GM21381 (cell line): ENCODE data around the gene CKMT1B.
A peak's percentile ranks its signal among the peaks of the same experiment; 100 is the strongest.
"Not testable (repeated sequence)": the region's sequence is repeated elsewhere in the genome, so short reads cannot be mapped to it uniquely, and the experiment has no call there.

Experiments
- ATAC-seq: cut with Tn5 transposase; IDR thresholded peaks from one replicate; pipeline ENCODE4 v1.9.1; 2021; ENCODE audit warnings: mild to moderate bottlenecking, moderate library complexity; ENCODE audit not compliant: unreplicated experiment

Gene CKMT1B

DNA sequence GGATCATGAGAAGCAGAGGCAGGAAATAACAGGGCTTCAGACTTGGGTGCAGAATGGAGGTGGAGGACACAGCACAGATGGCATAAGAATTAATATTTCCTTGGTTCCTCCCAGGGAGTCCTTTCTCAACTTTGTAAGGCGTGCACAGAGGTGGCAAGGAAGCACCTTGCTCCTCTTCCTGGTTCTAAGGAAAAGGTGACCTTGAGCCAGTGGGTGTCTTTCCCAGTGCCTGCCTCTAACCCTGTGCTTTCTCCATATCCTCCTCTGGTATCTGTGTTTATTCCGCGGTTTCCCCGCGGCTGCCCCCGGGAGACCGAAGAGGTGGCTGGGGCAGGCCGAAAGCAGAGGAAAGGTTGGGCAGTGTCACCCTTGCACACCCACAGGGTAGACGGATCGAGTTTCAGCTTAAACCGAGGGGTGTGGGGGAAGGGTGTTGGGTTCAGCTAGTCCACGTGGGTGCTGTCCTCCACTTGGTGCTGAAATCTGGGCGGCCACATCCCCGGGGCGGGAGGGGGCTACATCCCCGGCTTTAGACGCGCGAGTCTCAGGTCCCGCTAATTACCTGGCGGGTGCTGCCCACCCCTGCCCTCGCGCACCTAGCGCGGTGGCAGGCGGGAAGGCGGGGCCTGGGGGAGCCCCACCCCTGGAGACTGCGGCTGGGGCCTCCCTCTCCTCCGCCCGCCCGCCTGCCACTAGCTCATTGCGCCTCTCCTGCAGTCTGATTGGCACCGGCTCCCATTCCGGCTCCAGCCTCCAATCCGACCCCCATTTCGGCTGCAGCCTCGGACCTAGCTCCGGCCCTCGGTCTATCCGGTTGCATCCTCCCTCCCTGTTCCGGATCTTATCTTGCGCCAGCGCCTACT lies at the start of gene CKMT1B:
Gene CKMT1B (plus strand): TSS at position 700 of the 863 bp plus-strand sequence. CDS start 192 bp downstream, outside the sequence.
- ATAC-seq, result not testable (repeated sequence)

DNA sequence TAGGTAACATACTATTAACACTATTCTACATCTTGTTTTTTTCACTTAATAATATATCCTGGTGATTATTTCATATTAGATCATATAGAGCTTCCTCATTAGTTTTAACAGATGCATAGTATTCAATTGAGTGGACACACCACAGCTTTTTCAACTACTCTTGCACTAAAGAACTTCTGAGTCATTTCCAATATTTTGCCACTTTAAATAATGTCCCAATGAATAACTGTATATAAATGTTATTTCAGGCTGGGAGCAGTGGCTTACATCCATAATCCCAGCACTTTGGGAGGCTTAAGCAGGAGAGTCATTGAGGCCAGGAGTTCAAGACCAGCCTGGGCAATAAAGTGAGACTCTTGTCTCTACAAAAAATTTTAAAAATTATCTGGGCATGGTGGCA lies 49.6 kb upstream of the CKMT1B start:
- no peak for ATAC-seq

DNA sequence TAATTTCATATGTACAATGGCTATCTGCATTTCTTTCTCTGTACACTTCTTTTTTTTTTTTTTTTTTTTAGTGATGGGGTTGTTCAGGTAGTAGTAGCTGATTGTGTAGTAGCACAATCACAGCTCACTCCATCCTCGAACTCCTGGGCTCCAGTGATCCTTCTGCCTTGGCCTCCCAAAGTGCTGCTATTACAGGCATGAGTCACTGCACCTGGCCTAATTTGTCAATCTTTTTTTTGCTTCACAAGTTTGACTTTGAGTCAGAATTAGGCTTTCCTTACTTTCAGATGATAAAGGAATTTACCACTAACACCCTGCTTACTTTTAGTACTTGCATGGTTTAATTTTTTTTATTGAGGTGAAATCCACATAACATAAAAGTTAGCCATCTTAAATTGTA lies 48.4 kb upstream of the CKMT1B start:
- no peak for ATAC-seq

DNA sequence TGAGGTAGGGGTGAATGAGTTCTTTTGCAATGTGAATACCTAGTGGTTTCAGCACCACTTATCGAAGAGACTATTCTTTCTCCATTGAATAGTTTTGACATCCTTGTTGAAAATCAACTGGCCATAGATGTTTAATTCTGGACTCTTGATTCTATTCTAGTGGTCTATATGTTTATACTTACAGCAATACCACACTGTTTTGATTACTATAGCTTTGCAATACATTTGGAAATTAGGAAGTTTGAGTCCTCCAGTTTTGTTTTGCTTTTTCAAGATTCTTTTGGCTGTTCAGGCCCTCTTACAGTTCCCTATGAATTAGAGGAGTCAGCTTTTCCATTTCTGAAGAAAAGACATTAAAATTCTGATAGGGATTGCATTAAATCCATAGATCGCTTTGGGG lies 46.3 kb upstream of the CKMT1B start:
- no peak for ATAC-seq

DNA sequence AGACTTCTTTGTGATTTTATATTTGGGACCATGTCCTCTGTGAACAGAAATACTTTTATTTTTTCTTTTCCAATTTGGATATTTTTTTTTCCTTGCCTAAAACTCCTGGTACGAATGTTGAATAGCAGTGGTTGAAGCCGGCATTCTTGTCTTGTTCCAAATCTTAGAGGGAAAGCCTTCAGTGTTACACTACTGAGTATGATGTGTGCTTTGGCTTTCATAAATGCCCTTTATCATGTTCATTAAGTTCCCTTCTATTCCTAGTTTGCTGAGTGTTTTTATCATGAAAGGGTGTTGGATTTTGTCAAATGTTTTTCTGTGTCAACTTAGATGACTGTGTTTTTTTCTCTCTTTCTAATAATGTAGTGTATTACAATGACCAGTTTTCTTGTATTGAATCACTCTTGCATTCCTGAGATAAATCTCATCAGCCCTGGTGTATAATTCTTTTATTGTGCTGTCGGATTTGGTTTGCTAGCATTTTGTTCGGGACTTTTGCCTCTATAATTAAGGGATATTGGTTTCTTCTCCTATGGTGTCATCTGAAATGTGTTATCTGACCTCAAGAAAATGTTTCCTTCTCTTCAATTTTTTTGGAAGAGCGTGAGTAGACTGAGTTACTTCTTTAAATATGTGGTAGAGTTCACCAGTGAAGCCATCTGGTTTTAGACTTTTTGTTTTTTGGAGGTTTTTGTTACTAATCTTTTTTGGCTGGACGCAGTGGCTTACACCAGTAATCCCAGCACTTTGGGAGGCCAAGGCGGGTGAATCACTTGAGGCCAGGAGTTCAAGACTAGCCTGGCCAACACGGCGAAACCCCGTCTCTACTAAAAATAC lies 43.1 kb upstream of the CKMT1B start:
- no peak for ATAC-seq

DNA sequence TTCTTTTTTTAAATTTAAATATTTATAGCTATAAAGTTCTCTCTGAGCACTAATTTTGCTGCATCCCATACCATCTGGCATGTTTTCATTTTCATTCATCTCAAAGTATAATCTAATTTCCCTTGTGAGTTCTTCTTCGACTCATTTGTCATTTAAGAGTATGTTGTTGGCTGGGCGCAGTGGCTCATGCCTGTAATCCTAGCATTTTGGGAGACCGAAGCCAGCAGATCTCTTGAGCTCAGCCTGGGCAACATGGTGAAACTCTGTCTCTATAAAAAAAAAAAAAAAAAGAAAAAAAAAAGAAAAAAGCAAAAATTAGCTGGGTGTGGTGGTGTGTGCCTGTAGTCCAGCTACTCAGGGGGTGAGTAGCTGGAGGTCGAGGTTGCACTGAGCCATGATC lies 41.6 kb upstream of the CKMT1B start:
- ATAC-seq, result no peak

DNA sequence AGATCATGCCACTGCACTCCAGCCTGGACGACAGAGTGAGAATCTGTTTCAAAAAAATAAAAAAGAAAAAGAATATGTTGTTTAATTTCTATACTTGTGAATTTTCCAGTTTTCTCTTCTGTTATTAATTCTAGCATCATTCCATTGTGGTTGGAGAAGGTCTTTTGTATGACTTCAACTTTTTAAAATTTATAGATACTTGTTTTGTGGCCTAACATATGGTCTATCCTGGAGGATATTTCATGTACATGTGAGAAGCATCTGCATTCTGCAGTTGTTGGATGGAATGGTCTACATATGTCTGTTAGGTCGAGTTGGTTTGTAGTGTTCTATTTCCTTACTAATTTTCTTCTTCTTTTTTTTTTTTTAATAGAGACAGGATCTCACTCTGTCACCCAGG lies 40.8 kb upstream of the CKMT1B start:
- ATAC-seq, result no peak

DNA sequence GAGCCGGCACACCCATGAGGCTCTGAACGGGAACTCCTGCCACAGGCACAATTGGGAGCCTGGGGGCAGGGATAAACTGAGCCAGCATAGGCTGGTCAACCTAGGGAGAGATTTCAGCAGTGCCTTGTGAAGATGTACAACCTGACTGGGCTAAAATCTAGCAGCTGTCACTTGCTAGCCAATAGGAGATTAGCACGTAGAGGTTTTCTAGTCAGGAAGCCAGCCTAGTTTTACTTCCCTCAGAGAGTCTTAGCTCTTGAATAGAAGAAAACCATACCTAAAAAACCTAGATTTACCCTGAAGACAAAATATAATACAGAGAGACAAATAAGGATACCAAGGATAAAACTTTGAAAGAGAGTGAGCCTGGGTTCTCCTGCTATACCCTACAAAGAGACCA lies 31.1 kb upstream of the CKMT1B start:
- not testable (repeated sequence) for ATAC-seq

DNA sequence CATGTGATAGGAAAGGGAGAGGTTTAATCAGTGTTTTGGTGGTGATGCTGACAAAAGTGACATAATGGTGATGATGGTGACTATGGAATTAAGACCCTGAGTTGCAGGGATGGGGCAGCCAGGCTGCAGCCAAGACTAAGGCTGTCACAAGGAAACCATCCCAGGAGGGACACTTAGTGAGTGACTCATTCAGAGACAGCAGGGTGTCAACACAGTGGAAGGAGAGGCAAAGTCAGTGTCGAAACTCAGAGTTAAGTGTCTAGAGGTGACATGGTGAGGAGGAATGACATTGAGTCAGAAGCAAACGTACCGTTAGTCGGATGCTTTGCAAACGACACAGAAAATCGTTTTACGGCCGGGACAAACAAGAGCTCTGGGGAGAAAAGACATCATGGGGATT lies 30.0 kb upstream of the CKMT1B start:
- not testable (repeated sequence) for ATAC-seq

DNA sequence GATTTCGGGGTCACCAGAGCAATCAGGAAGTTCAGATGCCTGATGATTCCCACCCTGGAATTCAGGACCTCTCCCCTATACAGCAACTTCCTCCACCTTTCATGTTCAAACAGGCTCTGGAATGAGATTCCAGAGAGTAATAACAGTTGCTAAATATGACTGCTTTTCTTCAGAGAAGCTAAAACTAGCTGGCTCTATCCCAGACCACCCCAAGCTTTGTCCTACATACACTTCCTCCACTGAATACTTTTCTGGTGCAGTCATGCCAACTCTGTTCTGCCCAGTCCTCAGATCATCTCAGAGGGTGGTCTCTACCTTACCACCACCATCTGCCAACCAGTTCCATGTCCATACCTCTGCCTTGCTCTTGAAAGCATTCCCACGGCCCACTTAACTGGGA lies 27.2 kb upstream of the CKMT1B start:
- not testable (repeated sequence) for ATAC-seq

DNA sequence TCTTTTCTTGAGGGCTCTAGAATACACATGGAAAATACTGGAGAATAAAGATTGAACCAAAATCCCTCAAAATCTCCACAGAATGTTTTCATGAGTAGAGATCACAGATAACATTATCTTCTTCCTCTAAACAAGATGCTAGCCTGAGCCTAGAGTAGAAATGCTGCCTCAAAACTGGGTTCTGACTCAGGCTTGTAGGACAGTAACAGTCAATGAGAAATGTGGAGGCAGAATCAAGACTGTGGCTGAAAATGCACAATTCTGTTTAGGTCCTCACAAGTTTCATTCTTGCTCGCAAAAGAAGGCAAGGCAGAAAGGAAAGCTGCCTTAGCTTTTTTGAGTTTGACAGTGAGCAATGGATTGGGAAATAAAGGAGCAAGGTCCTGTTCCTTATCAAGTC lies 19.2 kb upstream of the CKMT1B start:
- not testable (repeated sequence) for ATAC-seq

DNA sequence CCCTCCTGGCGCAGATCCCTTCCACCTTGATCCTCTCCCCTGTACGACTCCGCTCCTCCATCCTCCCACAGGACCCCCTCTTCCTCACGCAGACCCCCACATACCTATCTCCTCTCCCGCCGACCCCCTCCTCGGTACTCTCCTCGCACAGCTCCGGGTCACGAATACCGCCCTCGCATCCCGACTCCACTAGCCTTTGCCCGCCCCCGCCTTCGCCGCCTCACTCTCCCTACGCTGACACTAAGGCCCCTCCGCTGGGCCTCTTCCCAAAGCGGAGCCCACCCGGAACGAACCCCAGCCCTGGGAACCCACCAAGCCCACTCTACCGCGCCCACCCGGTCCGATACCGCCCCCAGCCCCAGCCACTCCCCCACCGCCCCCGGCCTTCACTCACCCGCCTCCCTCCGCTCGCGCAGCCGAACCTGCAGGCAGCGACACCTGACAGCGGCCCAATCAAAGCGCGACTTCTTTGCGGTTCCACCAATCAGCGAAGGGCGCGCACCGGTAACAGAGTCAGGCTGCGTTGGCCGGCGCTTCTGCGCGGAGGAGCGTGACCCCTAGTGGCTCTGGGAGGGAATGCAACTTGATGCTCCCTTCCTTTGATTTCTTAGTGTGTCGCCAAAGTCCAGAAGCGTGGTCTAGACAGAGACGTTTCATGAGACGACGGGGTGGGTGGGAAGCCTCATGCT lies 3.9 kb upstream of the CKMT1B start, which contains the start of gene PPIP5K1:
Gene PPIP5K1 (minus strand): TSS at position 431 of the 689 bp plus-strand sequence. CDS start 5,704 bp downstream, outside the sequence.
- ATAC-seq, result peak; percentile 91

DNA sequence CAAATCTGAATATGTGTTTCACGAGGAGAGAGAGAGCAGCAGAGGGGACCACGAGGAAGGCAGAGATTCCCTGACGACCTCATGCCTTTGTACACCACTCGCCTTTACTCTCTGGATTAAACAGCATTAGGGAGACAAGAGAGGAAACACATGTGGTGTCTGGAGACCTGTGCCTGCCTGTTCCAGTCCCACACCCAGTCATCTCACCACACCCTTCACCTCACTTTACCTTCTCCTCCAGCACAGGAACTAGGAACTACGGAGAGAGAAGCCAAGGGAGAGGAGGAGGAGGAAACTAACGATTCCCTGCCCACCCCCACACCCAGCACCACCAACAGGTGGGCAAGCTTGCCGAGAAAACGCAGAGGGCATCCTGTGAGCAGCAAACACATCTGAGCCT lies 986 bp upstream of the CKMT1B start:
- ATAC-seq, result not testable (repeated sequence)

DNA sequence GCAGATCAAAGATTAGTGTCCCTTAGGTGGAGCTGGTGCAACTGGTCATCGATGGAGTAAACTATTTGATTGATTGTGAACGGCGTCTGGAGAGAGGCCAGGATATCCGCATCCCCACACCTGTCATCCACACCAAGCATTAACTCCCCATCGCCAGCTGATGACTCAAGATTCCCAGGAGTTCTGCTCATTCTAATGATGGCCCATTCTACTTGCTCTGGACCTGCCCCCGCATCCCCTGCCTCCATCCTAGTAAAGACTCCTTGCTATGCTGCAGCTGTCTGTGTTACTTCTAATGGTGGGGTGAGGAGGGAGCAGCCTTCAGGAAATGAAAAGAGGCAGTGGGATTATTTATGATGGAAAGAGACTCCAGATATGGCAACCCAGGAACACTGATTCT lies 5.3 kb downstream of the CKMT1B start:
- not testable (repeated sequence) for ATAC-seq

DNA sequence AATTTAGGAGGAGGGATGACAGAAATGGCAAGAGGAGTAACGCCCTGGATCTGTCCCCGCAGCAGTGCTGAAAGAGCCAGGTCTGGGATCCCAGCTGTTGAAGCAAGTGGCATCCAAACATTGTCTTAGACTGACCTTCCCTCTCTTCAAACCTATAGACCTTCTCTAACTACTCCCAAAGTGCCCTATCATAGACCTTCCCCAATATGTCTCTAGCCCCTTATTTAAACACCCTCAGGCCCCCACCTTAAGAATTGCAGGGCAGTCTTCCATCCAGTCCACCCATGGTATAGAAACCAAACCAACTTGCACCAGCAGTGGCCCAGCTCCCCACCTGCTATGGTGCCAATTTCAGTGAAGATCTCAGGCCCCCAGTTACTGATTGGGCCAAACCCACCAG lies 6.4 kb downstream of the CKMT1B start:
- ATAC-seq, result not testable (repeated sequence)

DNA sequence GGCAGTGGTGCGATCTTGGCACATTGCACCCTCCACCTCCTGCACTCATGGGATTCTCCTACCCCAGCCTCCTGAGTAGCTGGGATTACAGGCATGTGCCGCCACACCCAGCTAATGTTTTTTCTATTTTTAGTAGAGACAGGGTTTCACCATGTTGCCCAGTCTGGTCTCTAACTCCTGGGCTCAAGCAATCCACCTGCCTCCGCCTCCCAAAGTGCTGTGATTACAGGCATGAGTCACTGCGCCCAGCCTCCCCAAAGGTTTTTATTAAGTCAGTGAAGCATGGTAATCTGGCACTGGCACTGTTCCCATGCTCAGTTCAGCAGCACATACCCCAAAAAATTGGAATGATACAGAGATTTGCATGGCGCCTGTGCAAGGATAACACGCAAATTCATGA lies 8.4 kb downstream of the CKMT1B start:
- not testable (repeated sequence) for ATAC-seq

DNA sequence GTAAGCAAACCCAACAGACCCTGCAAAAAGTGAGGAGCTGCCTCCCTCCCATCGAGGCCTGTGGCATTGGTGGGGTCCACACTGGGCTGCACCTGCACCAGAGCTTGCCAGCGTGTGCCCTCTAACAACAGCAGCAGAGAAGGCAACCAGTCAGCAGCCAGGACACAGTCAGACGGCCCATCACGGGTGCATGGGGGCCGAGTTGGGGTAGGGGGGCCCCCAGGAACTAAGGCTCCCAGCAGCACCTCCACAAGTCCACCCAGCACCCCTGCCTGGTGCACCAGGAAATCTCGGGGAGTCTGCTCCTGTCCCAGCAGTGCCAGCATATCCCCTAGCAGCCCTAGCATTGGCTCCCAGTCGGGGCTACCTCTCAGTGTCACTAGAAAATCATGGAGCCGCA lies 23.9 kb downstream of the CKMT1B start:
- ATAC-seq, result not testable (repeated sequence)

DNA sequence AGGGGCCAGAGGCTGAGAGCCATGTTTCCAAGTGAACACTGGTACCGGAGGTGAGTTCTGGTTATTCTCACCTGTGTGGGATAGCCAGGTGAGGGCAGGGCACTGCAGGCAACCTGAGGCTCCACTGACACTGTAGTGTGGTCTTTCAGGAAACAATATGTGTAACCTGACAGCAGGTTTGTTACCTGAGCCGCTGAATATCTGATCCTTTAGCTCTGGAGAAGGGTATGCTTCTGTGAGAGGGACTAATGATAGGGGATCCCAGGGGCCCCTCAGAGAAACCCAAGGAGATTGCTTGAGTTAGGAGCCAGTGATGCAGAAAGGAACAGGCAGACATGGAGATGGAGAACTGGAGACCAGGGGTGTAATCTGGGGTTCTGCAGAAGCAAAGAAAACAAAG lies 24.9 kb downstream of the CKMT1B start, which contains the start of gene STRC:
Gene STRC (minus strand): TSS at position 101 of the 400 bp plus-strand sequence. CDS start 78 bp downstream, at position 23.
- ATAC-seq, result not testable (repeated sequence)

DNA sequence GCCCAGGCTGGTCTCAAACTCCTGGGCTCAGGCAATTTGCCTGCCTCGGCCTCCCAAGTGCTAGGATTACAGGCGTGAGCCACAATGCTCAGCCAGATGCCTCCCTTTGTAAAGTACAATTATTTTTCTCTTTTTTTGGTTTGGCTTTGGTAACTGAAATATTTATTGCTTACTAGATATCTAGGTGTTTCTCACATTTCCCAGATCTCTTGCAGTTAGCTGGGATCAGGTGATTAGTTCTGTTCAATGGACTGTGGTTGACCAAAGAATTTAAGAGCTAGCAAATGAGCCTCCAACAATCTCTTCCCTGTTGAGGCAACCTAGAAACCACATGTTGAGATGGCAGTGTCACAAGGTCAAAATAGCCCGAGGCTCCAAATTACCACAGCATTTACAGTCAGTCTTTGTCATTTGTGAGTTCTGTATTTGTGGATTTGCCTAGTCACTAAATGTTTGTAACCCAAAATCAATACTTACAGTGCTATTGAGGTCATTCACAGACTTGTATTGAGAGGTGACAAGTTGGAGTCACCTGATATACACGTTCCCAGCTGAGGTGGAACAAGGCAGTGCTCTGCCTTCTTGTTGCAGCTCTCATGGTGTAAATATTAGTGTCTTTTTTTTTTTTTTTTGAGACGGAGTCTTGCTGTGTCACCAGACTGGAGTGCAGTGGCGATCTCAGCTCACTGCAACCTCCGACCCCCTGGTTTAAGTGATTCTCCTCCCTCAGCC lies 28.4 kb downstream of the CKMT1B start:
- not testable (repeated sequence) for ATAC-seq

DNA sequence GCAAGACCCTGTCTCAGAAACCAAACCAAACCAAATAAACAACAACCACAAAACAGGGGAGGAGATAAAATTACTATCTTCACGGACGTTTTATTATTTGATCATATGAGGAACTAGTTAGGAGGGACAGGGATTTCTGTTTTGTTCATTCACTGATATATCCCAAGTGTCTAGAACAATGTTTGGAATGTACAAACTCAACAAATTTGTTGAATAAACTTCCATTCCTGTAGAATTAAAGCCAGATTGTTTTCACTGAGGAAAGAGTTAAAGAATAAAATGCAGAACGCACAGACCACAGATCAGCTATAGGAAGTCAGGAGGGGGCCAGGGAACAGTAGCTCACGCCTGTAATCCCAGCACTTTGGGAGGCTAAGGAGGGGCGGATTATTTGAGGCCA lies 31.3 kb downstream of the CKMT1B start:
- ATAC-seq, result no peak
